ENCODE results near the gene DNHD1. TPM values are rescaled to one million over a fixed set of nuclear protein-coding genes. Genes with fewer than 3 reads are reported as not detected.

DNHD1 gene
- total and polyA plus RNA-seq, 9 of the 15 experiments (the other 6 are each of a cell fraction or from before 2014, with no cell fraction given), result 0.82 to 9.7 (median 3.8) TPM

GRCh38 chr11:6599449-6599848 is 102.4 kb downstream of the DNHD1 start:
- H3K9me1 ChIP-seq (ENCODE audit: control insufficient read depth, insufficient read depth, low read length), result peaks cover 10% of the 10 kb centered on the region
- DNase-seq (ENCODE audit: extremely low read depth in 1 of 4, low spot score in 3 of 4) (no peak), ATAC-seq (no peak), FAIRE-seq (no peak)
- no peak overlapping the region for H2AFZ ChIP-seq (ENCODE audit: low read depth, low read length)
- no peak overlapping the region; a peak in 1 of 4 replicates for H3K9ac ChIP-seq (ENCODE audit: insufficient read depth in 1 of 2, low read depth in 2 of 2, low read length in 2 of 2)
- BruUV-seq (replicated peaks), result no TSS peak
- ChIA-PET POLR2A (interaction anchor here (1.2 to 2.1 kb wide), 3 partner anchors 18 to 38 kb away, joined by 3 to 6 read pairs (median 6); partner anchors contain the start of gene TPP1), CTCF (ENCODE audit: low intra/inter-chr PET ratio) (no interaction called here)
- peaks cover 61% of the 10 kb centered on the region for H3K79me2 ChIP-seq (ENCODE audit: control insufficient read depth, insufficient read depth, low read length)
- H3K27ac ChIP-seq (ENCODE audit: extremely low read depth, low read depth, low read length), result no peak overlapping the region
- H3K9me3 ChIP-seq (replicated peaks; ENCODE audit: control insufficient read depth, insufficient read depth, low read depth, low read length), result no peaks in the 10 kb centered on the region
- intact Hi-C loops (cut with micrococcal nuclease) (no loop called here), in situ Hi-C loops (cut with MboI) (no loop called here)
- no peak for TF ChIP-seq FOXO4 (CRISPR knock-in tag; IDR thresholded peaks at IDR 0.05)
- TF ChIP-seq RNF219 (CRISPR knock-in tag; IDR thresholded peaks at IDR 0.05), result no peak
- no peak for TF ChIP-seq SRSF7 (optimal IDR thresholded peaks at IDR 0.05; ENCODE audit: low read depth, low read length)
- no peak for TF ChIP-seq MAFF (IDR thresholded peaks at IDR 0.05; ENCODE audit: low read length)
- H3K36me3 ChIP-seq (ENCODE audit: control insufficient read depth, insufficient read depth, low read length), result peaks cover 76% of the 10 kb centered on the region
- H3K4me1 ChIP-seq (replicated peaks in 1 of 2; ENCODE audit: control insufficient read depth in 2 of 2, insufficient read depth in 2 of 2, low read length in 2 of 2), result peaks cover 14 to 18% of the 10 kb centered on the region in 2 experiments; a peak in 4 of 5 replicates
- no peak overlapping the region for H3K4me2 ChIP-seq (ENCODE audit: insufficient read depth, low read length)
- WGBS (ENCODE audit: insufficient coverage, low coverage, missing lambda C conversion rate), result 79% methylated on average over 1 of the region's 1 CpG
- no peak overlapping the region for H3K4me3 ChIP-seq
- no peaks in the 10 kb centered on the region for H3K27me3 ChIP-seq (ENCODE audit: control insufficient read depth in 2 of 2, insufficient read depth in 2 of 2, low read length in 2 of 2)
- no peaks in the 10 kb centered on the region for H4K20me1 ChIP-seq (replicated peaks; ENCODE audit: control insufficient read depth, insufficient read depth, low read length)
